ENCODE measurements around the gene DLX4.

The DLX4 gene, protein sequence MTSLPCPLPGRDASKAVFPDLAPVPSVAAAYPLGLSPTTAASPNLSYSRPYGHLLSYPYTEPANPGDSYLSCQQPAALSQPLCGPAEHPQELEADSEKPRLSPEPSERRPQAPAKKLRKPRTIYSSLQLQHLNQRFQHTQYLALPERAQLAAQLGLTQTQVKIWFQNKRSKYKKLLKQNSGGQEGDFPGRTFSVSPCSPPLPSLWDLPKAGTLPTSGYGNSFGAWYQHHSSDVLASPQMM

DNA sequence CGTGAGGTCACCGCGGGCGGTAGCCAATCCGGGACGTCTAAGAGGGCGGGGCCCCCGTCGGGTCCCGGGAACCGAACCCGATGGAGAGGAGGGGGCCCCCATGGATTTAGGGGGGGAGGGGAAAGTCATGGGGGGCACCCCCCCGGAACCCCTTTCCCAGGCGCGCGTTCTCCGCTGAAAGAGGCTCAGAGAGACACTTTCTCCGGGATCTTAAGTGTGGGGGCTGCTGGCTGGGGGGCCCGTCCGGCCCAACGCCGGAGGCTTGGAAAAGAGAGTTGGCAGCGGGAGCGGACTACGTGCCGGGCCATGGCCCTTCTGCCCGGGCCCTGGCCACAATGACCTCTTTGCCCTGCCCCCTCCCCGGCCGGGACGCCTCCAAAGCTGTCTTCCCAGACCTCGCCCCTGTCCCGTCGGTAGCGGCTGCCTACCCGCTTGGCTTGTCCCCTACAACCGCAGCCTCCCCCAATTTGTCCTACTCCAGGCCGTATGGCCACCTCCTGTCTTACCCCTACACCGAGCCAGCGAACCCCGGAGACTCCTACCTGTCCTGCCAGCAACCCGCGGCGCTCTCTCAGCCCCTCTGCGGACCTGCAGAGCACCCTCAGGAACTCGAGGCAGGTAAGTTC lies at the start of gene DLX4:
Gene DLX4, plus strand, starts transcription at position 57 of the 626 bp plus-strand sequence. Its CDS starts 279 bp downstream, at position 336.
- DNase-seq (ENCODE audit: low spot score) = no peak

GRCh38 chr17:49920030-49920769 lies 48.8 kb upstream of the DLX4 start:
- DNase-seq (ENCODE audit: low spot score) = no peak

- DNase-seq (ENCODE audit: low spot score) = no peak
Measured at GRCh38 chr17:49922095-49922494, 46.9 kb upstream of the DLX4 start.

DNA sequence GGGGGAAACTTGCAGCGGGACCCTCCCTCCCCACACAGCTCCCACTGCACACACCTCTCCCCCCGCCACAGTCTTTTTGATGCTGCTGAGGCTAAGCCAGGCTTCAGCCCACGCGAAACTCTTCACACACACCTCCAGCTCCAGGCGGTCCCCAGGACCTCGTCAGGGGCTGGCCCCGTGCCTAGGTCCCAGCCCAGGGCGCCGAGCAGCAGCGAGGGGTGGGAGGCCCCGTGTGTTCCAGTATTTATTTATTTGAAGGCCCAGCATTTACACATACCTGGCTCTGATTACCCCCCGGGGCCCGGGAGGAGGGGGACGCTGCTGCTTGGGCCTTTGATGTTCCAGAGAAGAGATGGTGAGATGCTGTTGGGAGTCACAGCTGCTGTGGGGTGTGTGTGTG lies 44.9 kb upstream of the DLX4 start:
- no peak for DNase-seq (ENCODE audit: low spot score)

- DNase-seq (ENCODE audit: low spot score) = no peak
Measured at GRCh38 chr17:49924589-49924988, 44.4 kb upstream of the DLX4 start.

DNA sequence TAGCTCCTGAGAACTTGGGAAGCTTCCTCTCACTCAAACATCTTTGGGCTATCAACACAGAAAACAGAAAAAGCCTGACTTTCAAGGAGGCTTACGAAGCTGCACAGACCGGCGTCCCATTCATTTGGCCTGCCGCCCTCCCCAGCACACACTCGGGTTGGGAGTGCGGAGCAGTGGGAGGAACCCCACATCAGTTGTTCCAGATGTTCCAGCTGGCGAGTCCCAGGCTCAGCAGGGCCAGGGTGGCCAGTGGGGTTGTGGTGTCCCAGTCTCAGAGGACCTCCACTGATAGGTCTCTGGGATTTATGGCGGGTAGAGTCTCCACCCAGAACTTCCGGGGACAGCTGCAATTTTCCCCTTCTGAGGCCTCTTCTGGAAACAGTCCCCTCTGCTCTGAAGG lies 43.1 kb upstream of the DLX4 start:
- no peak for DNase-seq (ENCODE audit: low spot score)

GRCh38 chr17:49926886-49927285 lies 42.1 kb upstream of the DLX4 start:
- no peak for DNase-seq (ENCODE audit: low spot score)

DNA sequence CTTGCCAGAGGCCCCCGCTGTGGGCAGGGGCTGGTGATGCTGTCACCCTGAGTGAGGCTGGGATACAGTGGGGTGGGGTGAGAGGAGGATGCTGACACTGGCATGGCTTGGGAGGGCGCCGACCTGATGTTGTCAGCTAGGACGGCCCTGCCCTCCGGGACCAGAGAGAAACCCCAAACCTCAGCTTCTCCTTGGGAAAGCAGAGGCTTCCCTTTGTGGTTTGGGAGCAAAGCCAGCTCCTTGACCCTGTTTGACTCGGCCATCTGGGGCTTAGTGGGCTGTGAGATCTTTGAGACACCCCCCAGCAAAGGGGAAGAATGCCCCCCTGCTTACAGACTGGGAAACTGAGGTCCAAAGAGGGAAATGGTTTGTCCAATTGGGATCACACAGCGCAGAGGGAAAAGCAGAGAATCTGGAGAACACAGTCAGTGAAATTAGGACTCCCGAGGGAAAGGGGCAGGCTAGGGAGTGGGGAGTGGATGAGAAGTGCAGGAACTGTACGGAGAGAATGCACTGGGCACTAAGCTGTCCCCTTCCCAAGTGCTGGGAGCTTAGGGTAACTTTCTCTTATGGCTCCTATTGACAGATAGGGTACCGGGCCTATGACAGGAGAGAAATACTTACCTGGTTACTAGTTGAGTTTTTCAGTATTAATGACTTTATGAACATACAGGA lies 40.7 kb upstream of the DLX4 start:
- DNase-seq (ENCODE audit: low spot score) = no peak

DNA sequence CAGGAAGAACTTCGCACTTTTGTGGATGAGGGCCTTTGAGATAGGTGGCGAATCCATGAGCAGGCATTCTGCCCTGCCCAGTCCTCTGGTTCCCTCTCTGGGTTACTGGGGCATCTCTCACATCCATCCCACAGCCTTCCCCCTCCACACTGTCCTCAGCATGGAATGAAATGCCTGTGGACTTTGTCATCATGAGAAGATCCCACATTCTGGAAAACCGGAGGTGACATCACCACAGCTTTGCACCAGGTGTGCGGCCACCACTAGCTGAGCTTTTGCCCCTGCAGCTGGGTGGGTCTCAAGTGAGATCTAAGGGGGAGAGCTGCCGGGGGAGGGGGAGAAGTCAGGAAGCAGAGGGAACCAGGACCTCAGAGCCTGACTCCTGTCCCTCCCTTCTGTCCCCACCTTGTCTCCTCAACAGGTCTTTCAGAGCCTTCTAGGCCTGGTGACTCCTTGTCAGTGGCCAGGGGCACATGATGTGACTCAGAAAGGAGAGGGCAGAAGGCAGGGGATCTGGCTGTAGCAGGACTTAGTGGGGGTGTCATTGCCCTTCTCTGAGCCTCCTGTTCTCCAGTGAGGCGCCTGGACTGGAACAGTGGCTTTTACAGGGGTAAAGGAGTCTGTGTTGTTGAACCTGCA lies 40.0 kb upstream of the DLX4 start:
- DNase-seq (ENCODE audit: low spot score) = no peak

DNA sequence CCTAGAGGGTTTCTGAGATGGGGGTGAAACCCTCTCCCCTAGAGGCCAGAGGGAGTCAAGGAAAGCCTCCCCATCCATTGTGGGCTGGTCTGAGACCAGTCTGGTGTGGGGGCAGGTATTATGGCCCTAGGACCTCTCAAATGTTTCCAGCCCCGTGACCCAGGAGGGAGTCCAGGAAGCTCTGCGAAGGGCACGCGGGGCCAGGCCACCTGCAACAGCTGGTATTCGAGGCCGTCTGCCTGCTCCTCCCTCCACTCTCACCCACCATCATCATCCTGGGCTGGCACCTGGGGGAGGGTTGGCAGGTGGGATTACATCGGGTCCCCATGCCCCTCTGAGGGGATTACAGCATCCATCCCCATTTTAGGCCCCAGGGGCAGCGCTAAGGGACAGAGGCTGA lies 38.1 kb upstream of the DLX4 start:
- DNase-seq (ENCODE audit: low spot score) = no peak

GRCh38 chr17:49931416-49932137 lies 37.4 kb upstream of the DLX4 start:
- no peak for DNase-seq (ENCODE audit: low spot score)

- no peak for DNase-seq (ENCODE audit: low spot score)
Measured at GRCh38 chr17:49932138-49932723, 36.8 kb upstream of the DLX4 start.

DNA sequence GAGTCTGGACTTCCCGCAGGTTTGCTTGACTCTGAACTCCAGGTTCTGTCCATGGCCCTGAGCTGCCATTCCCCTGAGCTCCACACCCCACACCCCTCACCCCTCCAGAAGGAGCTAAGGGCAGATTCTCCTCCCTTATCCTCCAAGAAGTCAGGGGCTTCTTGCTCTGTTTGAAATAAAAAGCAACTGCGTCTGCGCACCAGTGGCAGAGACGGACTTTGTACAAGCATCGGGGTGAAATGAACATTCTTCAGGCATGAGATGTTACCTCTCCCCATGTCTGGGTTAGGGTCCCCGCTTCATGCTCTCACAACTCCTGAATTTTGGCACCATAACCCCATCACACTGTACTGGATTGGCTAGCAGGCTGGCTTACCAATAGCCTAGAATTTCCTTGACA lies 36.1 kb upstream of the DLX4 start:
- no peak for DNase-seq (ENCODE audit: low spot score)

DNA sequence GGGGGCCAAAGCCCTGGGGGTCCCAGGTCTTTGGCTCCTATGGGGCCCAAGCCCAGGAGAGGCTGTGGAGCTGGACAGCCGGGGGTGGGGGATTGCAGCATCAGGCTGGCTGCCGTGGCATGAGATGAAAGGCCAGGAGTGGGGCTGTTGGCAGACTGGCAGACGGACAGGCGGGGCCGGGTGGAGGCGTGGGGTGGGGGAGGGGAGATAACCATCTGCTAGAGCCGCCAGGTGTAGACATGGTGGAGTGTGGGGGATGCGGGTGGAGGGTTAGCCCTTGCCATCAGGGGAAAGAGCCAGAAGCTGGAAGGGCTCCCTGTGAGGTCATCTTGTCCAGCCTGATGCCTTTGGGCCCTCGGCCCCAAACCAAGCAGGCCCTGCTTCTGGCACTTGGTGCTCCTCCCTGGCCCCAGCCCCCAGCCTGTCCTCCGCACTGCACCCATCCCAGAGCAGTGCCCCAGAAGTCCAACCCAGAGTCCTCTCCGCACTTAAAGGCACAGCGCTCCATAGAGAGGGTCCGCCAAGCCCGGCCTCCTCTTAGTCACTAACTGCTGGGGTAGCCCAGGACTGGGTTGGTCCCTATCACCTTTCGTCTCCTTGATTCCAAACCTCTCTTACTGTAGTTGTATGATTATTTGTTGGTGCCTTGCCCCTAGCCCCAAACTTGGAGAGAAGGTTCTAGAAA lies 33.3 kb upstream of the DLX4 start:
- no peak for DNase-seq (ENCODE audit: low spot score)

- DNase-seq (ENCODE audit: low spot score) = no peak
Measured at GRCh38 chr17:49936386-49936785, 32.6 kb upstream of the DLX4 start.

DNA sequence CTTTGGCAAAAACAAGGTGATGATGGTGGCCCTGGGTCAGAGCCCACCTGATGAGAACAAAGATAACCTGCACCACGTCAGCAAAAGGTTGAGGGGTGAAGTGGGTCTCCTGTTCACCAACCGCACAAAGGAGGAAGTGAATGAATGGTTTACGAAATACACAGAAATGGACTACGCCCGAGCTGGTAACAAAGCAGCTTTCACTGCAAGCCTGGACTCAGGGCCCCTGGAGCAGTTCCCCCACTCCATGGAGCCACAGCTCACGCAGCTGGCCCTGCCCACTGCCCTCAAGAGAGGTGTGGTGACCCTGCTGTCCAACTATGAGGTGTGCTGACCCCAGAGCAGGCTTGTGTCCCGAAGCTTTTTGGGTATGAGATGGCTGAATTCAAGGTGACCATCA lies 29.7 kb upstream of the DLX4 start:
- no peak for DNase-seq (ENCODE audit: low spot score)

- DNase-seq (ENCODE audit: low spot score) = no peak
Measured at GRCh38 chr17:49941427-49941826, 27.6 kb upstream of the DLX4 start.

- no peak for DNase-seq (ENCODE audit: low spot score)
Measured at GRCh38 chr17:49942947-49943346, 26.0 kb upstream of the DLX4 start.

DNA sequence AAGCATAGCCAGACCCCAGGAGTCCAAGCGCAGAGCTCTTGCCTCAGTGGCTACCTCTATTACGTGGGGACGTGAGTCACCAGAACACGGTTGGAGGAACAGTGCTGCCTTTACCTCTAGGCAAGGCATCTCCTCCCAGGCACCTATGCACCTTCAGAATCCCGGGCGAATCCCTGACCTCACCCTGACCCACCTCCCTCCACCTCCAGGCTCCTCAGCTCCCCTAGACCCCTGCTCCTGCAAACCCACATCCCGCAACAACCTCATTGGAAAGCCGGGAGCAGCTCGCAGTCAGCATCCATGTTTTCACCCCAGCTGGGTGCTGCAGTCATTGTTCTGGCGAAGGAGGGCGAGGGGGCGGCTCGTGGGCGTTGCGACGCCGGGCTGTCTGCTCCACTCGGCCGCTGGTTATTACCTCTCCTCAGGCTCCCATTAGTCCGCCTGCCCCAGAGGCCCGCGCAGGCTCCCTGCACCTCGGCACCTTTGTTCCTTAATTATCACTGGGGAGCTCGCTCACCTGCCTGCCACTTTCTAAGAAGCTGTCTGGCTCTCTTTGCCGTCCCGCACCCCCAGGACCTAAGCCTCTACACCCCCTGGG lies 24.6 kb upstream of the DLX4 start:
- no peak for DNase-seq (ENCODE audit: low spot score)

DNA sequence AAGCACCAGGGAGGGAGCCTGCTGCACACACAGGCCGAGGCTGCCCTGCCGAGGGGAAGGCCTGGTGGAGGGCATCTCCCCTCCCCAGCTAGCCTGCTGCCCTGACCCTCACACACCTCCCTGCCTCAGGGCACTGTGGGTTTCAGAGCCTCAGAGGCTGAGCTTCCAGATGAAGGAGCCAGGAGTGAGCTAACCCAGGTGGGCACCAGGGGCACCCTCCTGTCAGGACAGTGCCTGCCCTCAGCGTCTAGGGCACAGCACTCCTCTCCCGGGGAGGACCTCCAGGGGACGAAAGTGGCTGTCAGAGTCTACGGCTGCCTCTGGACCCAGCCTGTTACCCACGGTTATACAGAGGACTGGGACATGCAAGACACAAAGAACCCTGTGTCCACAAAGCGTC lies 22.8 kb upstream of the DLX4 start:
- DNase-seq (ENCODE audit: low spot score) = no peak

Data from kidney capillary endothelial cell (primary cell).